ENCODE data around the gene COPE.
"Not testable (repeated sequence)": the region's sequence is repeated elsewhere in the genome, so short reads cannot be mapped to it uniquely, and the experiment has no call there.

Gene COPE

DNA sequence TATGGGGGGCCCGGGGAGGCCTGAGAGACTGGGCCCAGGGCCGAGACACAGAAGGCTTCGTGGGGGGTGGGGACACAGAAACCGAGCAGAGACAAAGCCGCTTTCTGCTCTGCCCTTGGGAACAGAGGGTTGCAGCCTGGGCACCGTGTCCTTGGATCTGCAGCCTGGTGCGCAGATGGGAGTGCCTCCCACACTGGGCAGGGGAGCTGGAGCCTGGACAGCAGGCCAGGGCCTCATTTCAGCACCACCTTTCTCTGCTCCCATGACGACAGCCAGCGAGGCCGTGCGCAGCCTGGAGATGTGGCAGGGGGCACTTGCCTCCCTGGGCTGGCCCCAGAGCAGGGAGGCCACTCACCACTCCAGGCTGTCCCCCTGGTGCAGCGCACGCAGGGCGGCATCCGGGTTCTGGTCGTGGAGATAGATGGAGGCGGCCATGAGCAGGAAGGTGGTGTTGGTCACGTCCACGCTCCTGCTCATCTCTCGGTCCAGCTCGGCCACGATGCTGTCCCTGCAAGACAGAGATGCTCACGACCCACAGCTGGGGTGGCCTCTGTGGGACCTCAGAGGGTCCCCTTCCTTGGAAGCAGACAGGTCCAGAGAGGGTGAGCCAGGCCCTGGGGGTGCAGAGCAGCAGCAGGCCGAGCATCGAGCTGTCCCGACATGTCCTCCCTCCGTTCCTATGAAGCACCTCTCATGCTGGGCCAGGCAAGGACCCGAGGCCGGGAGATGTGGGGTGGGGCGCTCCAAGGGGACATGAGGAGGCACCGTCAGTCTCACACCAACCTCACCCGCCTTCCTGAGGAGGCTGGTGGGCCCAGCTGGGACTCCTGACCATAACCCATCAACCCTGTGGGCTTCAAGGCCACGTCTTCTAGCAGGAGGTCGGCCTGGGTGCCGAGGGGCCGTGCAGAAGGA, 12.3 kb downstream of the COPE start:
- no peak for DNase-seq

GRCh38 chr19:18905513-18906236, 13.5 kb downstream of the COPE start:
- DNase-seq, result no peak

- DNase-seq, result no peak
Measured at GRCh38 chr19:18905058-18905456, 14.1 kb downstream of the COPE start.

DNA sequence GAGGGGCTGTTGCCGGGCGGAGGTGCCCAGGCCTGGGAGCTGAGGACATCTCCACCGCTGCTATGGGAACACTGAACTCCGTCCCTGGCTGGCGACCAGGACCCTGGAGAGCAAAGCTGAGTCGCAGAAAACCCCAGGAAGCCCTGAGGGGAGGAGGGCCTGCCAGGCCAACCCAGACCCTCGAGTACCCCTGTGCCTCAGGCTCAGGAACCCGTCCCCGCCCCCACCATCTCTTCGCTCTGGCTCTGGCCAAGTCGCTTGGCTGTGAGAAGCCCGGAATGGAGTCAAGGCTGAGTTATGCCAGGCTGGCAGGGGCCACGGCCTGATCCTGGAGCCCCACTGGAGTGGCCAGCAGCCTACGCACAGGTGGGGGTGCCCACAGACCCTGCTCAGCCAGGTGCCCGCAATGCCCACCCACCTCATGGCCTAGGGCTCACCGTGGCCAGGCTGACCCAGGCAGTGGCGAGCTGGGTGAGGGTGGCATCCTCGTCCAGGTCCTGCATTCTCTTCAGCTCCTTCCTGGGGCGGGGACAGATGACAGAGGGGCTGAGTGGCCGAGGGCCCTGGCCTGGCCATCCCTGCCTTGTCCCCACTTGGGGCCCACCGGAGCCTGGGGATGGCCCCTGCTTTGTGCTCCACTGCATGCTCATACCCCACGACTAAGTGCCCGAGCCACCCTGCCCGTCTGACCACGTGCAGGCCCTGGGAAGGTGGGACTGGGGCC, 14.7 kb downstream of the COPE start:
- DNase-seq, result no peak

DNA sequence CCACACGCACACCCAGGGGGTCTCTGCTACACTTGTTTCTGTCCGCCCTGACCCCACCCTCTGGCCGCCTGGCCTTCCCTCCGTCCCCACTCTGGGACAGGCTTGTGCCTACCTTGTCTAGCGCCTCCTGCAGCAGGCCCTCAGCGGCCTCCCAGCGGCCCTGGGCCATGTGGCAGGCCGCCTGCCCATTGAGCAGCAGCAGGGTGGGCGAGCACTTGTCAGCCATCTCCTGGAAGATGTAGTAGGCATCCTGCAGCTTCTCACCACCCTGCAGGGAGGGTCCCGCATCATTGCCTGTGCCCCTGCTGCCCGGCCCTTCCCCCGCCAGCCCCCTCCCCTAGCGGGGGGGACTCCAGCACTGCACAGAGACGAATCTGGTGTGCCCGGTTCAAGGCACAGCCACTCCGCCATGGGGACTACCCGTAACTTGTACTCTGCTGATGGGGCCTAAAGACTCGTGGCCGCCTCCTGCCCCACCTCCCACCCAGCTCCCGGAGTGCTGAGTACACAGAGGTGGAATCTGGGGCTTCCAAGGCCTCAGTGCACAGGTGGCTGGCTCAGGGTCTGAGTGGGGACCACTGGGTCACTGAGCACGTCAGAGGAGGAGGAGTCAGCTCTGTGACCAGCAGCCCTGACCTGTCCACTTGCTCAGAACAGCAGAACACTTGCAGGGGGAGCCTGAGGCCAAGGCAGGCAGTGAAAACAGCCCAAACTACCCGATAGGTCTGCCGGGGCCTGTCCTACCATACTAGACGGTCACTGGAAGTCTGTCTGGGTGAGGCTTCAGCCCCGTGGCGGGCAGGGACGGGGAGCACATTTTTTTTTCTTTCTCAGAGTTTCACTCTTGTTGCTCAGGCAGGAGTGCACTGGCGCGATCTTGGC, 15.8 kb downstream of the COPE start:
- no peak for DNase-seq

DNA sequence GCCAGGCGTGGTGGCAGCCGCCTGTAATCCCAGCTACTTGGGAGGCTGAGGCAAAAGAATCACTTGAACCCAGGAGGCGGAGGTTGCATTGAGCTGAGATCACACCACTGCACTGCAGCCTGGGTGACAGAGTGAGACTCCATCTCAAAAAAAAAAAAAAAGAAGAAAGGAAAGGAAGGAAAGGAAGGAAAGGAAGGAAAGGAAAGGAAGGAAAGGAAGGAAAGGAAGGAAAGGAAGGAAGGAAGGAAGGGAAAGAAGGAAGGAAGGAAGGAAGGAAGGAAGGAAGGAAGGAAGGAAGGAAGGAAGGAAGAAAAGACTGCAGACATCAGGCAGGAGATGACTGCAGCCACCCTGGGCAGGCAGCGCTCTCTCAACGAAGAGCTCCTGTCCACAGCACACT, 16.7 kb downstream of the COPE start:
- DNase-seq, result not testable (repeated sequence)

GRCh38 chr19:18901491-18901890, 17.7 kb downstream of the COPE start:
- no peak for DNase-seq

DNA sequence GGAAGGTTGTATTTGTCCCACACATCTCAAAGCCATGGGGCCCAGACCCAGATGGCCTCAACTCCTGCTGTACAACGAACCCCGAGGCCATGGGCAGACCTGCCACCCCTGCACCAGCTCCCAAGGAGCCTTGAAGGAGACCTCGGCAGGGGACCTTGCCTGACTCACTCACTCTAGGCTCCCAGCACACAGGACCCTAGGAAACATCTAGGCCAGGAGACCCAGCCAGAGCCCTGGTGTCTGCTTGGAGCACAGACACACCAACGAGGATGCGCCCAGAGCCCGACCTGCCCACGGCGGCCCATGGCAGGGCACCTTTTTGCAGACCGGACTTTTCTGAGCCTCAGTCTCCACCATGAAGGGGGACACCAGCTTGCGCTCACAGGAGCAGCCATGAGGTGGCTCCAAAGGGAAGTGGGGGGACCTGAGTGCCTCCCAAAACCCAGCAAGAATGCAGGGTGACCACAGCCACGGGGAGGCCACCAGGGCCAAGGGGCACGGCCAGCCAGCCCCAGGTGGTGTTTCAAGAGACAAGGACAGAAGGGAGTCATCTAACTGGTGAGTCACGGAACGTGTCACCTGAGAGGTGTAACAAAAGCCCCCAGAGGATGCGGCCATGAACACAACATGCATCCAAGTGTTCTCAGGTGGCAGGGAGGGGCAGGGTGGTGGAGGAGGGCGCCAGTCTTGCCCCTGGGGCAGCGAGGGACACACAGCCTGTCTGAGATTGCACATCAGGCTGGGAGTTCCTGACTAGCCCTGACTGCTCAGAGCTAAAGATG, 18.3 kb downstream of the COPE start:
- DNase-seq, result no peak

GRCh38 chr19:18899624-18900560, 19.3 kb downstream of the COPE start:
- DNase-seq, result no peak

DNA sequence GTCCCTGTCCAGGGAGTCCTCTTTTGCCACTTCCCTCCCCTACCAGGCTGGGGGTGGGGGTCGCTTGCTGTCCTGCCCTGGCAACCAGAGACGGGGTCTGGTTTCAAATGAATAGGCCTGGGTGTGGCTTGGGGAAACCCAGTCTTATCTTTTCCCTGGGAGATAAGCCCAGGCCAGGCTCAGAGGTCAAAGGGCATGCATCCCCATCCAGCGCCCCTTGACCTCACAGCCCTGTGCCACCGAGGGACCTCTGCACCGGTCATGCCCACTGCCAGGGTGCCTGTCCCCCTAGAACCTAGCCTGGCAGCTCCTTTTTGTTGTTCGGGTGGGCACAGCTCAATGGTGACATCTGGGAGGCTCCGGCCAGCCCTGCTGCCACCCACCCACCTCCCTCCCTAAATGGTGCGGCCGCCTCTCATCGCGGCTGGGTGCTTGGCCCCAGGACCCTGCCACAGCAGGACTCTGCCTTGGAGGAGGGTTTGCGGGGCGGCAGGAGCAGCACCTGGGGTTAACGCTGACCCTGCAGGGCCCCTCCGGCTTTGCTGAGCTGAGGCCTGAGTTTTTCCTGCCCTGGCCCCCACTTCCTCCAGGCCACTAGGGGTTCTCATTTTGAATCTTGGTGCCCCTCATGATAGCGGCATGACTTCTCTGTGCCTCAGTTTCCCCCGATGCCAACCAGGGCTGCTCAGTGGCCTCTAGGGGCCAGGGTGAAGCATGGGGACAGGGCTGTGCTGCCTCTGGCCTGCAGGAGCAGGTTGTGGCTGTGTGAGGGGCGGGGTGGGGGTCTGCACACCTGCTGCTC, 20.4 kb downstream of the COPE start:
- DNase-seq, result no peak

DNA sequence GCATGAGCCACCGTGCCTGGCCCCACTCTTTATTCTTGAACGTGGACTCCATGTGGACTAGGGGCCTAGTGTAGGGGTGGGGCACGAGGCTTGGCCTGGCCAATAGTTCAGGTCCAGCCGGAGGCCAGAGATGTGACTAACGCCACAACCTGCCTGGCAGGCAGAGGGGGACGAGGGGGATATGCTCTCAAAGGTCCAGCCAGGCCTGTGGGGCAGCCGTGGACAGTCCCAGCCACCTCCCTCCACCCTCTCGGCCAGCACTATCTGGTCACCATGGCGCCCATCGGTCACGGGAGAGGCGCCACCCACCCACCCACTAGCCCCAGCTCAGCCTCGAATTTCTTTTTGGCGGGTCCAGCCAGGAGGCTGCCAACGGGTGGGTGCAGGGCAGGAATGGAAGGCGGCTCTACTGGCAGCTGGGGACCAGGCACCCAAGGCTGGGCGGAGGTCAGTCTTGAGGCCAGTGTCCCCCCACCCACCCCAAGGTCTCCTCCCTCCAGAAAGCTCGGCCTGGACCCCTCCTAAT, 21.0 kb downstream of the COPE start:
- DNase-seq, result no peak

GRCh38 chr19:18897094-18898029, 21.8 kb downstream of the COPE start:
- no peak for DNase-seq

DNA sequence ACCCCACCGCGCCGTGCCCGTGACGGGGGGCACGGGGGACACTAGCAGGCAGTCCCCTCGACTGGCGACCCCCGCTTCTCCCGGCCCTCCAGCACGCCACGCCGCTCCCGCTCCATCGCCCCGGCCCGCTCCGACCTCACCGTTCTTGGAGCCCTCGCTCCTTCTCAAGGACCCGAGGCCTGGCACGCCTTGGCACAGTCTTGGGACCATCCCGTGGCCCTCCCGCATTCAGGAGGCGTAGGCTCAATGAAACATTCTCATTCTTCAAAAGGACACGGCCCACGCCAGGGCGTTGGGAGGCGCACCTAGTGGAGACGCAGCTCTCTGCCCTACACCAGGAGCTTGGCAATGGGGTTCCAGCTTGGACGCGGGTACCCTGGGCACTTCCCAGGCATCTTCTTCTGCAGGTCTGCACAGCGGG, 22.8 kb downstream of the COPE start:
- DNase-seq, result peak; percentile 18

GRCh38 chr19:18895824-18896341, 23.3 kb downstream of the COPE start, which contains the start of gene CERS1:
TSS of gene CERS1 (minus strand) at chr19:18896158. CDS start at chr19:18896072, 86 bp downstream.
- DNase-seq, result peak; percentile 24

DNA sequence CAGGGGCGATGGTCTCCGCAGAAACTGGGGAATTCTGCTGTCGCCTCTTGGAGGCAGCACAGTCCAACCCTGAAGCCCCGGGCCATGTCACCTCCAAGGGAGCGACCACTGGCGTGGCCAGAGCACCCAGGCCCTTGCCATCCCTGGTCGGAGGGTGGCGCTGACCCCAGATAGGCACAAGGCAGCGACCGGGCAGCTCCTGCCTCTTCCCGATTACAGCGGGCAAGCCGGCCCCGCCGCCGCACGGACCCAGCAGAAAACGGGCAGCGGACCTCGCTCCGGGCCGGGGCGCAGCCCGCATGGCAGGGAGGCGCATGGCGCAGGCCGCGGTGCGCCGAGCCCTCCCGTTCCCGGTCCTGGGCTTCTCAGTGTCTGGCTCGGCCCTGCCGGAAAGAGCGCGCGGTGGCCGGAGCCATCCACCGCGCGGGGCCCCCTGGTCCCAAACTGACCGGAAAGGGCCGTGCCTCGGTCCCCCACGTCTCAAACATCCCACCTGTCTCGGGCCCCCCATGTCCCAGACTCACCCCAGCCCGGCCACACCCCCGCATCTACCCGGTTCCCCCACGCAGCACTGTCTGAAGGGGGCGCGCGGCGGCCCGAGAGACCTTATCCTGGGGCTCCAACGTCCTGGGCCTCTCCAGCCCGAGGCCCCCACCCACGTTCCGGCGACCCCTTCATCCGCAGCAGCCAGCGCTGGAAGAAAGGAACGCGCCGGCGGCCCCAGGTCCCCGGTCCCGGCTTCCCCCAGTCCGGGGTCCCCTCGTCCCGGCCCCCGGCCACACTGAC, 24.0 kb downstream of the COPE start:
- DNase-seq, result peak; percentile 17

DNA sequence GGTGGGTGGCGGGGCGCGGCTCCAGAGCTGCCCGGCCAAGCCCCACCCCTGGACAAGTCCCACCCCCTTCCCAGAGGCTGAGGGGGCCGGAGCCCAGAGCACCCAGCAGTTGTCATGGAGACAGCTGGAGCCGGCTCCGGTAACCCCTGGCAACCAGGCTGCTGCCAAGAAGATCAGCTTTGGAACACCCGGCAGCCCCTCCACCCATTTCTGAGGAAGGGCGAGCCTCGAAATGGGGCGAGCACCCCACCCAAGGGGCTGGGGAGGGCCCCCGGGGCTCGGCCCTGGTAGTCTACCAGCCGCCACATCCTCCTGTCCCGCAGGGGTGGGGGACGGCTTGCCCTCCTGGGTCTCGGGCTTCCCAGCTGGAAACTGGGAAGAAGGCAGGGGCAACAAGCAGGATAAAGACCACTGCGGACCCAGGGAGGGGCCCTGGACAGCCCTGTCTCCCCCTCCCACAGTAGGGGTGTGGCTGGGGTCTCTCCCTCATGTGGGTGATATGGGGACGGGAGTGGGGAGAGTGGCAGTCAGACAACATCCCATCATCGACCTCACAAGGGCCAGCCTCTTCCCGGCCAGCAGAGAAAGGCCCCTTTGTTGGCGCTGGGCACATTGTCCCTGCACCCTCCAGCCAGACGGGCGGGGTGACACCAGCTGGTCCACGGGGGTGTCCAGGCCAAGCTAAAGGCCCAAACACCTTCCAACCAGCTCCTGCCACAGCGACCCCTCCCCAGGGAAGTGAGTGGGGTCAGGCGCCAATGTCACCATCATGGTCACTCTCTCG, 24.7 kb downstream of the COPE start:
- DNase-seq, result no peak

Measured in NCI-H226 (cell line).